ENCODE data around the gene HMGB1.

The HMGB1 gene

GRCh38 chr13:30429721-30430694 is 35.7 kb downstream of the HMGB1 start:
- no peak for DNase-seq (ENCODE audit: low read depth)

- no peak for DNase-seq (ENCODE audit: low read depth)
Observed at GRCh38 chr13:30429235-30429634, 36.5 kb downstream of the HMGB1 start.

- no peak for DNase-seq (ENCODE audit: low read depth)
Observed at GRCh38 chr13:30423891-30424290, 41.8 kb downstream of the HMGB1 start.

GRCh38 chr13:30422054-30422839 is 43.5 kb downstream of the HMGB1 start, which contains the start of gene UBE2L5:
Gene UBE2L5 (plus strand): TSS chr13:30422493. CDS start chr13:30427991, 5,498 bp downstream.
- peak; percentile 59 for DNase-seq (ENCODE audit: low read depth)

- DNase-seq (ENCODE audit: low read depth): peak; percentile 11
Observed at GRCh38 chr13:30421093-30422053, 44.4 kb downstream of the HMGB1 start.

- DNase-seq (ENCODE audit: low read depth): no peak
Observed at GRCh38 chr13:30418717-30419459, 46.8 kb downstream of the HMGB1 start.

GRCh38 chr13:30418075-30418716 is 47.5 kb downstream of the HMGB1 start:
- no peak for DNase-seq (ENCODE audit: low read depth)

GRCh38 chr13:30416471-30416870 is 49.3 kb downstream of the HMGB1 start:
- DNase-seq (ENCODE audit: low read depth): no peak

GRCh38 chr13:30415430-30416030 is 50.2 kb downstream of the HMGB1 start:
- no peak for DNase-seq (ENCODE audit: low read depth)

- no peak for DNase-seq (ENCODE audit: low read depth)
Observed at GRCh38 chr13:30413842-30414241, 51.9 kb downstream of the HMGB1 start.

GRCh38 chr13:30412346-30412745 is 53.4 kb downstream of the HMGB1 start:
- no peak for DNase-seq (ENCODE audit: low read depth)

- DNase-seq (ENCODE audit: low read depth): no peak
Observed at GRCh38 chr13:30410705-30411125, 55.0 kb downstream of the HMGB1 start.

GRCh38 chr13:30409886-30410704 is 55.6 kb downstream of the HMGB1 start:
- no peak for DNase-seq (ENCODE audit: low read depth)

- peak; percentile 89 for DNase-seq (ENCODE audit: low read depth)
Observed at GRCh38 chr13:30408319-30409101, 57.2 kb downstream of the HMGB1 start.

GRCh38 chr13:30406779-30407416 is 58.8 kb downstream of the HMGB1 start:
- no peak for DNase-seq (ENCODE audit: low read depth)
